DMS114 treated with DMSO at 0.1 percent for 48 hours (cell line): ENCODE results near the gene SCUBE1.

Experiments
- DNase-seq: peaks from one replicate; lab custom pipeline; 2025; ENCODE audit not compliant: unreplicated experiment; lab: John Stamatoyannopoulos, UW

Gene SCUBE1

DNA sequence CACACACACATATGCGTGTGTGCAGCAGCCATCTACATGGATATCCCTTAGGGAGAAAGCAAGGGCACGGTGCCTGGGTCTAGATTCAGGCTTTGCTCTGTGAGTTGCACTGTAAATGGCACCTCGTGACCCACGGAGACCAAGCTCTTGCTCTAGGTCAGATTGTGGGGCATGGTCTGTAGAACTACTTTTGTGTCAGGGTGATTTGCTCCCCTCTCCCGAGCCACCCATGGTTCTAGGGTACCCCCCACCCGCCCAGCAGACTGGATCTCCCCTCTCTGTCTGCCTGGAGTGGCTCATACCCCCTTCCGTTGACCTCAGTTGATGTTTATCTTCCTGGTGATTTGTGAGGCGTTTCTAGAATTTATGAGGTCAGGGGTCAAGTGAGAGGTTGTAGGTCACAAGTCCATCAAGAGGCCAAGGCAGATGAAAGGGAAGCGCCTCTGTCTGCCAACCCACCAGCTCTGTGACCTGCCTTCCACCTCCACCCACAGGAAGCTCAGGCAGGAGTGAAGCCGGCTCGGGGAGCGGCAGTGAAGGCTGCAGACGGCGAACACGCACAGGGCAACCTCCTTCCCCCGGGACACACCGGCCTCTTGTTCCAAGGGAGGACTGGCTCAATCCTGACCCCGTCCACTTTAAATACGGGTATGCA, 80.1 kb downstream of the SCUBE1 start:
- no peak for DNase-seq

DNA sequence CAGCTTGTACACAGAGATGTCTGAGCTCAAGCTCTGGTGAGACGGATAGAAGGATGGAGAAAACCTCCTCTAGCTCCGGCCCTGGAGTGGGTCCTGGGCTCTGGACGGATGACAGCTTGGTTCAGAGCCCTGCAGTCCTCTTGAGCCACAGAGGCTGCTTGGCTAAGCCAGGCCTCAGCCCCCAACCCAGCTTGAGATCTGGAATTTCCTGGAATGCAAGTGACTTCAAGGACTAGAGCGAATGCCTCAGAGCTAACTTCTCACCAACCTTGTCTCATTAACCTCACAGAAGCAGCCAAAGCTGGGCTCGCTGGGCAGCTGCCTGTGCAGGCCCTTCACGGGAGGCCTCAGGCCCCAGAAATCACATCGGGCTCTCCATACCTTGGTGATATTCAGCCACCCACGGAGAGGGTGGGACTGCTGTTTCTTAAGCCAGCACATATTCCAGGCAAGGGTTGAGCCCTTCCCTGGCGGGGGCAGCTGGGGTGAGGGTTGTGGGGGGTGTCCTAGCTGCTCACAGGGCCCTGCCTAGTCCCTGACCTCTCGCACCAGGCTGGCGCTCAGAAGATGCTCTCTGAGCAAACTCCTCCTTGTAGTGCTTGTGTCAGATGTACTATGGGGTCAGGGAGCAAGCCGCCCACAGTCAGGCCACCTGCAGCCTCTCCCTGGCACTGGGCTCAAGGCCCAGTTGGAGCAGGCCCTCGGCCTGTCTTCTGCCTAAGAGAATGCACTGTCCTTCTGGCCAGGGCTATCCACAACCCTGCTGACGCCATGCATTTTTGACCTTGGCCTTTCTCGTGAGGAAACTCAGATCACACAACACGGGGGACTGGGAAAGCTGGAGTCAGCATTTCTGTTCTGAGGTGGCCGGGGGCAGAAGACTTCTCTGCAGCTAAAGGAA, 82.6 kb downstream of the SCUBE1 start:
- no peak for DNase-seq

DNA sequence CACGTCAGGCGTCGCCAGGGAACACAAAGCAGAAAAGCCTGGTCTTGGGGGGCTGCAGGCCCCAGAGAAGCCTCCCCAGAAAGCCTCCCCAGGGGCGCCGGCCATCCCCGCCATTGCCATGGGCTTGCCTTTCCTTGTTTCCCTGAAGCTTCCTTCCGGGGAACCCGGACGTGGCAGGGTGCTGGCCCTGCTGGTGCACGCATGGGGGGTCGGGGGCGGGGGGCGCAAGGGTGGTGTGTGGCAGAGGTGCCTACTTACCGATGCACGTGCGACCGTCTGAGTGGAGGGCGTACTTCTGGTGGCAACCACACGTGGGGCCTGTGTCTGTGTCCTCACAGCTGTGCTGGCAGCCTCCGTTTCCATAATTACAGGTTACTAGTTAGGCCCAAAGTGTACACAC, 85.2 kb downstream of the SCUBE1 start:
- DNase-seq: no peak

DNA sequence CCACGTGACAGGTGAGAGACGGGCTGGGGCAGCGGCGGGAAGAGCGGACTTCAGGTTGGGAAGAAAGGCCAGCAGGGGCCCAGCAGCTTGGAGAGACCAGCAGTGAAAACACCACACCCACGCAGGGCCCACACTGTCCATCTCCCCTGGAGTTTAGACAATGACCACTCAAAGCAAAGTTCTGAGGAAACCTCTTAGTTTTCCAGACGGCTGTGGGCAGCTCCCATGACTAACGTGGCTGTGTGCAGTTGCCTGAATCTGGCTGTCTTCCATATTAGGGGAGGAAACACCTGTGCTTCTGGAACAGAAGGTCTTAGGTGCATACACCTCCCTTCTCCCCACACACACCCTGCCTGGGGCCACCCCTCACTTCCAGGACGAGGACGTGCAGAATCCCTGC, 85.6 kb downstream of the SCUBE1 start:
- no peak for DNase-seq

DNA sequence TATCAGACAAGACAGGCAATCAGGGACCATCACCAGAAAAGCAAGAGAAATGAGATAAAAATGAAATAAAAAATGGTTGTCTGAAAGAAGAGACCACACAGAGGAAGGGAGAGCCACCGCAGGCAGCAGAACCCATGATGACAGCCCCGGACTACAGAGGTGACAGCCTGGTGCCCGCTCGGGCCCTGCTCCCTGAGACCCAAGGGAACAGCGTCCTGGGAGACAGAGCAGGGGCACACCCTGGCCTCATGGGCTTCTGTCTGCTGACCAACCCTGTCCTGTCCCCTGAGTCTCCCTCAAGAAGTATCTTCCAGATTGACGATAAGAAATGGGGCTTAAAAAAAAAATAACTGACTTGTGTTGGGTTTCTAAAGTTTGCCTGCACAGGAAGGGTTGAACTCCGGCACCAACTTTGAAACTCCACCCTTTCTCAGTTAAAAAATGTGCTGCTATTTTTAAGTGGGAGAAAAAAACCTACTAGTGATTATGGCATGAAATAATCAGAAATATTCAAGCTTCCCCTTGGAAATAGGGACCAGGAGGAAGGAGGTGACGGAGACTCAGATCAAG, 86.1 kb downstream of the SCUBE1 start:
- DNase-seq: no peak

DNA sequence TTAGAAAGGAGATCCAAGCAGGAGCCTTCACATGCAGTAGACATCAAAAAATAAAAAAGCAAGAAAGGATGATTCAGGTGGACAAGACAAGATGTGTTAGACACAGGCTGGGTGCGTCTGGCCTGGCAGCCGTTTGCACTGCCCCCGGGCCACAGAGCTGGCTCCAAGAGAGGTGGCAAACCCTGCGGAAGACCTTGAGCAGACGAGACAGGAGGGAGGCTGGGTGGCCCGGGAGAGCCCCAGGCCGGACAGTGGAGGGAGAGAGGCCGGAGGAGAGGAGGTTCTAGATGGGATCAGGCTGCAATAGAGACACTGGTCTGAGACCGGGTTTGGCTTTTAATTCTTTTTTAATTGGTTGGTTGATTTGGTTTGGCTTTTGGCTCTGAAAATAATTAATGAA, 86.6 kb downstream of the SCUBE1 start:
- no peak for DNase-seq

DNA sequence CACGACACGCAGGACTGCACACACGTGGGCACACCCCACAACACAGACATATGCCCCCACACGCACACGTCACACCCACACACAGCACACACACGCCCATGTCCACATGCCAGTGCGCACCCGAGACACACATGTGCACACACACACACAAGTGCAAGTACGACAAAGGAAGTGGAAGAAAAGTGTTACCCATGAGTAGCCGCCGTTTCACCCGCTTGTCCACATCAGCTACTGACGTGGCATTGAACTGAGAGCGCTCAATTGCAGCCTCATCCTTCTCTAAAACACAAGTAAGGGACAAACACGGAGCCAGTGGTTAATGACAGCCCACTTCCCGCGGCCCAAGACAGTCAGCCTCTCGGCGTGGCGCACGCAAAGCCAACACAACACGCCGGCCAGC, 87.9 kb downstream of the SCUBE1 start:
- DNase-seq: no peak

DNA sequence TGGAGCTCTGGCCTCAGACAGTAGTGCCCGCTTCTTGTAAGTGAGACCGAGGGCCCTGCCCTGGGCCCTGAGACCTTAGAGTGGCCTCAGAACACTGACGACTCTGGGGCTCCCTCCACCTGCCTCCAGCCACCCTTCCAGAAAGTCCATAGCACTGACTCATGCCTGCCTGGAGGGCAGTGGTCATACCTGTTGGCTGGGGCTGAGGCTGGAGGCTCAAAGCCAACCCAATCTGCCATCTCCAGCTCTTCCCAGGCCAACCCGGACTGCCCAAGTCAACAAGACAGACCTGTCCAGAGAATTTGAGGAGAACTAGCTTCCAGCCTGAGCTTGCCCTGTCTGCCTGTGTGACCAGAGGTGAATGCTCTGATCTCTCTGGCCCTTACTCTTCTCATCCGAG, 89.3 kb downstream of the SCUBE1 start:
- no peak for DNase-seq

DNA sequence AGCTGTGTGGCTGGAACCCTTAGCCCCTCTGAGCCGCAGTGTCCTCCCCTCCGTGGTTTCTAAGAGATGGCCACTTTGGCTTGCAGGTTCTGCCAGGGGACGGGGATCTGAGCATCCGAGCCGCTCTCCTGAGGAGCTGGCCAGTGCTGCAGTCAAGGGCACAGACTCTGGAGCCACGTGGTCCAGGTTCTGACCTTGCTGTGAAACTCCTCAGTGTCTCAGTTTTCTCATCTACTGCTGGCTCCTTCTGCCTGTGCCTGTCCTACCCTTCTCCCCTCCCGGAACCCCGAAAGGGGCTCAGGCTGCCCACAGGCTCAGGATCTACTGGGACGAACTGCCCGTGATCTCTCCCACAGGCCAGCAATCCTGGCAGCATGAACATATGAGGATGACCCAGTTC, 90.9 kb downstream of the SCUBE1 start:
- no peak for DNase-seq

DNA sequence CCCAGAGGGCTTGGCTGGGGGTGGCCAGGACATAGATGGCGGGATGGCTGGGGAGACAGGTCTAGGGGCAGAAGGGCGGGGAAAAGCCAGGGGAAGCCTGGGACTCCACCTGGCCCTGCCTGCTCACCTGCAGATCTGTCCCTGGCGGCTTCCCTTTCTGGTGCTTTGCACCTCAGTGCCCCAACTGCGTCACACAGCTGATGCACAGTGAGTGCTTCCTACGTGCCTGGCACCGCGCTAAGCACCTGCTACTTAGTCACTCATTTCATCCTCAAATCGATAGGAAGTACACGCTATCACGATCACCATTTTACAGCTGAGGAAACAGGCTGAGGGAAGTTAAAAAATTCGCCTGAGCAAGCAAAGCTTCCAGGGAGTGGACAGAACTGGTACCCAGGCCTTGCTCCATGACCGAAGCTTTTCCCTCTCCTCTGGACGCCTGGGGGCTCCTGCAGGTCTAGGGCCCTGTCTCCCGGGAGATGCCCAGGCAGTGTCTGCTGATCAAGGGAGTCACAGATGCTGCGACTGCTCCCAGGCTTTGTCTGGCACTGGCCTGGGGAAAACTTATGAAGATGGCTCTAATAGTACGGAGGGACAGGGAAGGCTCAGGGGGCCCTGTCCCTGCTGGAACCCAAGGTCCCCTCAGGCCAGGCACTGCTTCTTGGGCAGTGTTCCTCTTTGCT, 93.2 kb downstream of the SCUBE1 start:
- DNase-seq: no peak

DNA sequence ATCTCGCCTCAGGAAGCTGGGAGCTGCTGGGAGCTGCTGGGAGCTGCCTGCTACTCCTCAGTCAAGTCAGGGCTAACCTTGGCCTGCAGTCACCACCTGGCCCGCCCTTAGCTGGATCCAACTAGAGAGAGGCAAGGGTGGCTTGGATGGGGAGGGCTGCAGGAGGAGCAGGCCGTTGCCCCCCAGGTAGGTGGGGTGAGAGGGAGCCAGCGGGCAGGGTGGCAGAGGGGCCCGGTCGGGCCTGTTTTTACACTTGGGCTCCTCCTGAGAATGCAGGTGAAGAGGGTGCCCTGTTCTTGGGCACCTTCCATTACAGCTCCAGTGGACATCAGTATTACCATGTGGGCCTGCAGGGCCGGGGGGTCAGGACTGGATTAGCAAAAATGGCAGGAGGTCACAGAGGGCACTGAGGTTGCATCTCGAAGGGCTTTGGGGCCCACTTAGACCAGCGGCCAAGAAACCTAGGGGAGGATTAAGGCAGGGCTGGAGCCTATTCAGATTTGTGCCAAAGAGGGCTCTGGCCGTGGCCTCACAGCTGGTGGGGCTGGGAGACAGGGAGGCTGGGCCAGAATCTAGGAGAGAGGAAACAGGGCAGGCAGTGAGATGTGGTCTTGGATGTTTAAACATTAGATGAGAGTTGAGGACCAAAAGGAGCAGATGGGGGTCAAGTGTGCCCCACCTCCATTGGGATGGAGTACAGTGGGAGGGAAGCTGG, 95.5 kb downstream of the SCUBE1 start:
- no peak for DNase-seq

DNA sequence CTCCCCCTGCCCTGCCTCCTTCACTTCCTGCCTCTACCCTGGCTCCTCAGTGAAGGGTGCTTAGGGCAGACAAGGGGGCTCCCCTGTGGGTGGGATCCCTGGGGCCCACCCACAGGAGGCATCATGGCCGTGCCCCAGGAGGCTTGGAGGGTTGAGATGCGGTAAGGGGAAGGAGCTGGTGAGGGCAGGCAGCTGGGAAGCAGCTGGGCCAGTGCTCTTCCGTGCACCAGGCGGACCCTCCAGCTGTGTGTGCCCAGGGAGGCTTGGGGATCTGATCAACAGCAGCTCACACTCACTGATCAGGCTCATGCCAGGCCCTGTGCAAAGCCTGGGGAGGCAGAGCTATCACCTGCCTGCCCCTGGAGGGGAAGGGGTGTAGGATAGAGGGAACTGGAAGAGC, 97.0 kb downstream of the SCUBE1 start:
- no peak for DNase-seq

DNA sequence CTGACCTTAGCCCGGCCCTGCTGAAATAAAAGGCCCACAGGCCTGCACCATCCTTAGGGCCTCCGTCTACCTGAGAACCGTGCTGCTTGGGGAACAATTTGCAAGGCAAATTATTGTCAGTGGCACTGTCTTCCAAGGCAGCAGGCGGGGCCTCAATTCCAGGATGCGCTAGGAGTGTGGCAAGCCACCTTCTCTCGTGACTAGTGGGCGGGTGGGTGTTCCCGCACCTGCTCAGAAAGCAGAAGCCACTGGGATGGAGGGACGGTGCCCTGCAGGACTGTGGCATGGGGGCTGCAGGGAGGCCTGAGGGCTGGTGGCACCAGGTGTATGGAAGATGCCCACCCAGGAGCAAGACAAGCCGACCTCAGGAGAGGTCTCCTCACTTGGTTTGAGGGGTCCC, 97.5 kb downstream of the SCUBE1 start:
- DNase-seq: no peak

DNA sequence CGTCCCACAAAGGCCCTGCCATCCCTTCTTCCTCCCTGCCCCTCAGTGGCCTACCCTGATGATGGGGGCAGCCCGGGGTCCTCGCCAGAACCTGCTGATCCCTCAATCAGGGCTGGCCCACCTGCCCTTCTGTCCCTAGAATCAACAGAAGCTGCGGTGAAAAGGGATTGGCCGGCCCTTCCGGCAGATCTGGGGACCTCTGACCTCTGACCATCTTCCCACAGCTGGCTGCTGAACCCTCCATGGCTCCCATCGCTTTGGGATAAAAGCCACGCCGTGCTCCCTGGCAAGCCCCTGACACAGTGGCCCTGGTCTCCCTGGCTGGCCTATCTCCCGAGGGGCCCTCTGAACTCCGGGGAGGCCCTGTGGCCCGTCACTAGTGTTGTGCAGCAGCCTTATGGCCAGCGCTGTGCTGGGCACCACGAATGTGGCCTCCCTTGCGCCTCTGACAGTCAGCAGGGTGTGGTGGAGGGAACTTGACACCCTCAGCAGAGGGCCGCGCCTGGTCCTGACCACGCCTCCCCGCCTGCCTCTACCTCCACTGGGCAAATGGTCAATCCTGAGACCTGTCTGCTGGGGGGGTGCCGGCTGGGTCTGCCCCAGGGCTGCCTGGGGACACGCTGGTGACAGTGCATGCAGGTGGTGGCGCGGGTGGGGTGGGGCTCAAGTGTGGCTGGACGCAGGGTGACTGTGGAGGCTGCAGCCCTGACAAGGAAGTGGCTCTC, 98.2 kb downstream of the SCUBE1 start:
- DNase-seq: no peak

DNA sequence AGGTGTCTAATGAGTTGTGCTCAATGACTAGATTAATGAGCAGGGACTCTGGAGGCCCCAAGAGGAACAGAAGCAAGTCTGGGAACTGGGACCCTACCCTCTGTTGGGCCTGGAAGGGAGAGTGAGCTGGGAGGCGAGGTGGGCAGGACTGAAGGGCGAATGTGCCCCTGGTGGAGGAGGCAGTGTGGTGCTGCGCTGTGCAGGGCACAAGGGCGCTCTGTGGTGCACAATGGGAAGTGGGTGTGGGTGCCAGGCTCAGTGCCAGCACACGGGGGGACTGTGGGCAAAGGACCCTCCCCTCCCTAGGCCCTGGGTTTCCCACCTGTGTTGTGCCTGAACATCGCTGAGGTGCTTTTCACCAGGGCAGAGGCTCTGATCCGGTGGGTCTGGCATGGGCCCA, 98.8 kb downstream of the SCUBE1 start:
- no peak for DNase-seq

DNA sequence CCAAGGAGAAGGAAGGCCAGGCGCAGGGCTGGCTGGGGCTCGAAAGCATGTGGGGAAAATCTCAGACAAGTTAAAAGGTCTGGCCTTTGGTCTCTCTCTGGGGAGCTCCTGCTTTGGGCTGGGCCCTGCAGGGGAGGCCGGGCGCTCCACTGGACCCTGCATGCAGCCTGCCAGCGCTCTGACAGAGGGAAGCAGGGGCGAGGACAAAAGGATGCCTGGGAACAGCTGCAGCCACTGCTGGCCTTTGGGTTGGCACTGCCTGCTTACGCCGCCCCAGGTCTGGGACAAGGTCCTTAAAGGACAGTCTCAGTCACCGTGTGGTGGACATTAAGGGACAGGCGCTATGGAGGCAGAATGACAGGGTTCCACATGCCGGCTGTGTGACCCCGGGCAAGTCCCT, 99.8 kb downstream of the SCUBE1 start:
- no peak for DNase-seq

DNA sequence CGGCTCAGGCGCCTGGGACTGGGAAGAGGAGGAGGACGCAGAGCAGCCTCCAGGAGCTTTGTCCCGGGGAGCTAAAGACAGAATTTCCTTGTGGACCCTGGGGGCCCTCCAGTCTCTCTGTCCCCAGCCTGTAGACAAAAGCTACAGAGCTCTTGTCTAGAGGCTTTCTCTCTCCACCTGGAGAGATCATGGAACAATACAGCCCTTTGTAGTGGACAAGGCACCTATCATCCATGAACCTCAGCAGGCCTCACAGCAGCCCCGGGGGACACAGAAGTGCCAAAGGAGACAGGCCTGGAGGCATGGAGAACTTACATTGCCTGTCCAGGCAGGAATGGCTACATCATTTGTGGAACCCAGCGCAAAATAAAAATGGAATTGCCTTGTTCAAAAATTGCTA, 100.5 kb downstream of the SCUBE1 start:
- DNase-seq: no peak

DNA sequence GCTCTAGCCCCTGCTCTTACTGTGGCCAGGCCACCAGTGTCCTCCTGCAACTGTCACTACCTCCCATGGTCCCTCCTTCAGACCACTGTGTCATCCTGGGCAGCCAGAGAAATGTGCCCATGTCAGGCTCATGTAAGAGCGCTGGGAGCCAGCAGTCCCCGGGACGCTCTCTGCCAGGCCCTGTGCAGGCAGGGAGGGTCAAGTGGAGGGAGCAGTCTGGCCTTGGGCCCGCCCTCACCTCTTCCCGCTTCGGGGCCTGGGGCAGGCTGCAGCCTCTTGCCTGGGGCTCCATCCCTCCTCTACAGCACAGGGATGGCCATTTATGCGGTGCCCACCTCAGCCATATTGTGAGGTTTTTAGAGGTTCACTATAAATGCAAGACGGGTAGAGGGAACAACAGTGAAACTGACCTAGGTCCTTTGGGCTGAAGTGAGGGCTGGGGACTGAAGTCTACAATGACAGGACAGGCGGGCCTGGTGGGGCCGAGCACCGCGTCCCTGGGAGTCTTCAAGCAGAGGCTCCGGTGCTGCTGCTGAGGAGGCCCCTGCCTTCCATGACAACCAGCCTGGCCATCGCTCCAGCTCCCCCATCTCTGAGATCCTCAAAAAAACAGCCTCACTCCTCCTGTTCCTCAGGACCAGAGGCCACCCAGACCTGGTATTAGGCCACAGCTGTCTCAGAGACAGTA, 101.3 kb downstream of the SCUBE1 start:
- no peak for DNase-seq

DNA sequence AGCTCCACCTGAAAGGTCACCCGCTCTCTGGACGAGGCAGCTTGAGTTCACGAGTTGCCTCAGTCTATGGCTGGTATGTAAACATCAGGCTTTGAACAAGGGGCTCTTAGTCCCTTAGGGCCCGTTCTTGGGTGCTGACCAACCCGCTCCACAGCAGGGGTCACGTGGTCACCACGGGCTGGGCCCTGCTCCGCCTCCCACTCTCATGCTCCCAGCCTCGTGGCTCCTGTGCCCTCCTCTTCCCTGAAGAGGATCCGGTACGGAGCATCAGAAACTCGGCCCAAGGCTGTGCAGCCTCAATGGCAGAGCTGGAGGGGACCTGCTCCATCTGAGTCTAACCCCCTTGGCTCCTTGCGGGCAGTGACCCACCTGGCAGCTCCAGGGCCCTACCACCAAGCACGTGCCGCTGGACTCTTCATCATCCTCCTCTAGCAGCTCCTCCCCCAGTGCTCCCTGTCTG, 102.0 kb downstream of the SCUBE1 start:
- DNase-seq: no peak

DNA sequence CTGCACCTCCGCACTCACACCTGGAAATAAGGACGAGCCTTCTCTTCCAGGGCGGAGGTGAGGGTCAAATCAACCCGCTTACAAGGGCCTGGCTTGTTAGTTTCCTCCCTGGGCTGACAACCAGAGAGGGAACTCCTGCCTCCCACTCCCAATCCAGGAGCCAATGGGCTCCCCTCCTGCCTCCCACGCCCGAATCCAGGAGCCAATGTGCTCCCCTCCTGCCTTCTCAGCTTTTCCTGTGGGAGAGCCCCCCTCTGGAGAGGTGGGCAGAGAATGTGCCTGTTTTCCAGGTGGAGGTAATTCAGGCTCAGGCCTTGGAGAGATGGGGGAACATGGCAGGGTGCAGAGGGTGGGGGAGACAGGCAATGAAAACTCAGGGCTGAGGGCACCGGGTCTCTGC, 102.6 kb downstream of the SCUBE1 start:
- DNase-seq: no peak
